Left ventricle myocardium superior (tissue), 1 donor: Measurements from ENCODE around the gene KIRREL1. TPM values are rescaled to one million over a fixed set of nuclear protein-coding genes. Genes with fewer than 3 reads are reported as not detected.

ENCODE experiments used
- total RNA-seq: library from RNA; stranded (reverse); fragmentation: NEBNext Ultra II Directional; extraction: Animal tissue kit (Norgen Biotek cat#: 25700); gene quantifications from one replicate; pipeline ENCODE4 v1.2.1, GENCODE V29; 2021
- donor health status: DM: no; HTN: yes; CAD: no; lungs with severe emphysema.

The KIRREL1 gene
- total RNA-seq, 1 donor from 2014 or later: 10.0 TPM

Other genes starting within 250 kb of the KIRREL1 start
- not detected for gene FCRL2, start 216.5 kb upstream of the KIRREL1 start, total RNA-seq
- not detected for gene FCRL1, start 173.5 kb upstream of the KIRREL1 start, total RNA-seq
- 3.5 TPM for gene CD5L, start 151.8 kb upstream of the KIRREL1 start, total RNA-seq
- 1.4 TPM for gene CD1D, start 187.2 kb downstream of the KIRREL1 start, total RNA-seq